OCI-LY1 (cell line): Measurements from ENCODE around the gene SYK.

Experiments used
- H2AFZ ChIP-seq: fragments of 200-600 bp; sonication (generic), shearing (Covaris generic); 2 replicates; pipeline ENCODE4 v1.6.0; 2014; ENCODE audit warnings: antibody characterized with exemption, mild to moderate bottlenecking, low read length
- H3F3A ChIP-seq: fragments of 200-600 bp; sonication (generic), shearing (Covaris generic); 2 replicates; pipeline ENCODE4 v1.6.0; 2014; ENCODE audit warnings: mild to moderate bottlenecking, antibody characterized with exemption, low read length, moderate library complexity; ENCODE audit not compliant: insufficient read depth
- H3K27ac ChIP-seq: fragments of 200-600 bp; sonication (generic); 2 replicates; pipeline ENCODE4 v1.5.1; 2014; ENCODE audit warnings: low read length, mixed run types, mild to moderate bottlenecking, low read depth; ENCODE audit not compliant: poor library complexity, severe bottlenecking
- H3K27me3 ChIP-seq: fragments of 200-600 bp; sonication (generic); 2 replicates; pipeline ENCODE4 v1.6.0; 2014; ENCODE audit warnings: antibody characterized with exemption, mild to moderate bottlenecking, low read length, moderate library complexity; ENCODE audit not compliant: insufficient read depth
- H3K36me3 ChIP-seq: fragments of 200-600 bp; sonication (generic); 2 replicates; pipeline ENCODE4 v1.6.1; 2014; ENCODE audit warnings: mild to moderate bottlenecking, antibody characterized with exemption, low read length, moderate library complexity, mixed read lengths; ENCODE audit not compliant: insufficient read depth
- H3K4me1 ChIP-seq: fragments of 200-600 bp; sonication (generic); 2 replicates; pipeline ENCODE4 v1.5.1; 2014; ENCODE audit warnings: mild to moderate bottlenecking, low read length, moderate library complexity; ENCODE audit not compliant: insufficient read depth, severe bottlenecking
- H3K4me2 ChIP-seq: fragments of 200-600 bp; sonication (generic), shearing (Covaris generic); 2 replicates; pipeline ENCODE4 v1.6.1; 2014; ENCODE audit warnings: low read length
- H3K4me3 ChIP-seq: fragments of 200-600 bp; sonication (generic); 2 replicates; pipeline ENCODE4 v1.5.1; 2014; ENCODE audit warnings: low read length, low read depth, mild to moderate bottlenecking, mixed read lengths; ENCODE audit not compliant: poor library complexity, severe bottlenecking
- H3K79me2 ChIP-seq: fragments of 200-600 bp; shearing (Covaris generic); 2 replicates; pipeline ENCODE4 v1.6.1; 2016; ENCODE audit warnings: mixed run types, low read length, mixed read lengths; ENCODE audit not compliant: insufficient read depth
- H3K9ac ChIP-seq: fragments of 200-600 bp; sonication (generic), shearing (Covaris generic); 2 replicates; pipeline ENCODE4 v1.6.1; 2014; ENCODE audit warnings: mild to moderate bottlenecking, low read length, mixed read lengths
- H3K9me2 ChIP-seq: fragments of 200-600 bp; sonication (generic), shearing (Covaris generic); 2 replicates; pipeline ENCODE4 v1.6.1; 2014; ENCODE audit warnings: low read depth, mild to moderate bottlenecking, low read length, mixed read lengths
- H3K9me3 ChIP-seq: fragments of 200-600 bp; shearing (Covaris generic); 2 replicates; pipeline ENCODE4 v1.6.1; 2014; ENCODE audit warnings: low read length, mixed read lengths
- H4K20me1 ChIP-seq: fragments of 200-600 bp; sonication (generic), shearing (Covaris generic); 2 replicates; pipeline ENCODE4 v1.6.0; 2016; ENCODE audit warnings: mild to moderate bottlenecking, low read length; ENCODE audit not compliant: insufficient read depth
- CTCF ChIP-seq: fragments of 200-600 bp; sonication (generic), shearing (Covaris generic); IDR thresholded peaks from 2 replicates; pipeline ENCODE4 v1.5.1; 2017; ENCODE audit warnings: mild to moderate bottlenecking, antibody characterized with exemption, low read length, moderate library complexity, mixed read lengths
- EZH2 ChIP-seq: fragments of 200-600 bp; sonication (generic), shearing (Covaris generic); IDR thresholded peaks from 2 replicates; pipeline ENCODE4 v1.8.0; 2017; ENCODE audit warnings: borderline replicate concordance, mixed run types, mild to moderate bottlenecking, antibody characterized with exemption, low read length, moderate library complexity, mixed read lengths

SYK gene

GRCh38 chr9:90869361-90869760 is 67.7 kb downstream of the SYK start:
- Histone ChIP-seq H3K9ac (no peak overlapping the region), H3K27me3 (no peaks in the 10 kb centered on the region), H3F3A (no peaks in the 10 kb centered on the region), H3K27ac (no peak overlapping the region), H3K4me2 (no peak overlapping the region), H3K4me1 (peaks cover 16% of the 10 kb centered on the region), H3K79me2 (no peaks in the 10 kb centered on the region), H4K20me1 (no peaks in the 10 kb centered on the region), H3K4me3 (no peak overlapping the region), H3K9me3 (no peaks in the 10 kb centered on the region), H3K9me2 (no peaks in the 10 kb centered on the region), H3K36me3 (peaks cover 91% of the 10 kb centered on the region), H2AFZ (no peak overlapping the region)
- TF ChIP-seq CTCF: no peak
- TF ChIP-seq EZH2: no peak

GRCh38 chr9:90870621-90871326 is 69.2 kb downstream of the SYK start:
- Histone ChIP-seq H3K9me3 (no peaks in the 10 kb centered on the region), H3K4me2 (no peak overlapping the region), H3K9me2 (no peaks in the 10 kb centered on the region), H3K9ac (no peak overlapping the region), H3K4me3 (no peak overlapping the region), H3K36me3 (peaks cover 87% of the 10 kb centered on the region), H2AFZ (no peak overlapping the region), H3K79me2 (no peaks in the 10 kb centered on the region), H3F3A (no peaks in the 10 kb centered on the region), H3K27ac (peak overlapping the region; percentile 38), H4K20me1 (no peaks in the 10 kb centered on the region), H3K4me1 (peaks cover 16% of the 10 kb centered on the region), H3K27me3 (no peaks in the 10 kb centered on the region)
- TF ChIP-seq EZH2 (no peak), CTCF (peak; percentile 88)

GRCh38 chr9:90871327-90871935 is 69.8 kb downstream of the SYK start:
- Histone ChIP-seq H3K27ac (no peak overlapping the region), H2AFZ (no peak overlapping the region), H3K9ac (no peak overlapping the region), H4K20me1 (no peaks in the 10 kb centered on the region), H3K9me3 (no peaks in the 10 kb centered on the region), H3K4me2 (no peak overlapping the region), H3K4me3 (no peak overlapping the region), H3K4me1 (peaks cover 16% of the 10 kb centered on the region), H3K27me3 (no peaks in the 10 kb centered on the region), H3K79me2 (no peaks in the 10 kb centered on the region), H3K36me3 (peaks cover 88% of the 10 kb centered on the region), H3F3A (no peaks in the 10 kb centered on the region), H3K9me2 (no peaks in the 10 kb centered on the region)
- TF ChIP-seq EZH2: no peak
- TF ChIP-seq CTCF: no peak
